Hepatic stellate cell (primary cell): Measurements from ENCODE around the gene RNF103.
"Not testable (repeated sequence)": the region's sequence is repeated elsewhere in the genome, so short reads cannot be mapped to it uniquely, and the experiment has no call there.

Experiments used
- DNase-seq: peaks from one replicate; pipeline ENCODE4 v3.0.0; 2011; ENCODE audit warnings: low spot score

Gene RNF103

DNA sequence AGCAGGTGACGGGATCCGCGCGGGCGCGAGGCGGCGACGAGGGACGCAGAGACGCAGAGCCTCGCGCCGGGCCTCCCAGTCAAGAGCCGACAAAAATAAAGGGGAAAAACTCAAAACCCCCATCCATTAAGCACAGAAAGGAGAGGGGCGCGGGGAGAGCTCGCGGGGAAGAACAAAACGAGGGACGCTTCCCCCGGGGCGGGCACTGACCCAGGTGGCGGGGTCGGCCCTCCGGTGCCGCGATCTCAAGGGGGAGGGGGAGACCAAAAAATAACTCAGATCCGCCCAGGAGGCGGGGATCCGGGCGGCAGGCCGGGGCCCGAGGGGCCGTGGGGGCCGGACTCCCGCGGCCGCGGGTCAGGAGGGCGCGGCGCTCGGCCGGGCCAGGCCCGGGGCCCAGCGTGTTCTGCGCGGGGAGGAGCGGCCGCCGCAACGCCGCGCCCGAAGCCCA is 597 bp downstream of the RNF103 start:
- peak; percentile 29 for DNase-seq

GRCh38 chr2:86622519-86623042 is 1.1 kb downstream of the RNF103 start:
- DNase-seq: peak; percentile 23

DNA sequence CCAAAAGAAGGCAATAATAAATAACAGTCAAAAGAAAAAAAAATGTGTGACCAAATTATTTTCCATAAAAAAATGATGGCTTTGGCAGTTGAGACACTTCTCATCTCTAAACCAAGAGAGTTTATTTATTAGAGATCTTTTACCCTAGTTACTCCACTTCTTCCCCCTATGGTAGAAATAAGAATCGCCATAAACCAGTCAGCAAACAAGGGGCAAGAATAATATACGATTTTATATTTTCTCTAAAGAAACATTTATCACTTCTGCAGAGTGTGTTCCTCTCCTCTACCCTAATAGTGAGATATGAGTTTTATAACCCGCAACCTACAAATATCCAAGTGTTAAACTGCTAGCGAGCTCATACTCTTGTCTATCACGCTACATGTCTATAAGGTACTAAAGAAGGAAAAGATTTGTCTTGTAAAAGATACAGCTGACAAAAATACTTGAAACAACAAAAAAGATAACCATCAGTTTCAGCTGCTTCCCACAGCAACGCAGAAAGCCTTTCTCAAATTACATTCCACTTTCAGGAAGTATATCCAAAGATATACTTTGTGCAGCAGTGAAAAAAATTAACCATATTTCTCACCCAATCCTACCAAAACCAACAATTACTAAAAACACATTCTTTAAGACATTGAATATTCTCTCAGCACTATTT is 2.3 kb downstream of the RNF103 start:
- no peak for DNase-seq

- no peak for DNase-seq
Observed at GRCh38 chr2:86617738-86618137, 5.9 kb downstream of the RNF103 start.

- no peak for DNase-seq
Observed at GRCh38 chr2:86617153-86617552, 6.5 kb downstream of the RNF103 start.

DNA sequence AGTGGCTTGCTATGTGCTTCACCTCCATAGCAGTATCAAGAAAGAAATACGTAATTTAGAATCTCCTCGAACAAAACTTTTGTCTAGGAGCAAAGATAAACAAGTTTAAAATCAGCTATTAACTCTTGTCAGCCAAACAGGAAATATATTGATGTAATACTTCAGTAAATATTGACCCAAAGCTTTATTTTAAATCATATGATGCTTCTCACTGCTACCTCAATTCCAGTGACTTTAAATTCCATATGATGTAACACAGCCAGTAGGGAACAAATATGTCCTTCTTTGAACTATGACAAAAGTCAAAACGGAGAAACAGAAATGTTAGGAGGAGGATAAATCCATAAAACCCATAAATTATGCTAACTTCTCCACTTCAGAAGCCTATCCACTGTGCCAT is 7.2 kb downstream of the RNF103 start:
- no peak for DNase-seq

GRCh38 chr2:86615596-86615995 is 8.1 kb downstream of the RNF103 start:
- DNase-seq: no peak

DNA sequence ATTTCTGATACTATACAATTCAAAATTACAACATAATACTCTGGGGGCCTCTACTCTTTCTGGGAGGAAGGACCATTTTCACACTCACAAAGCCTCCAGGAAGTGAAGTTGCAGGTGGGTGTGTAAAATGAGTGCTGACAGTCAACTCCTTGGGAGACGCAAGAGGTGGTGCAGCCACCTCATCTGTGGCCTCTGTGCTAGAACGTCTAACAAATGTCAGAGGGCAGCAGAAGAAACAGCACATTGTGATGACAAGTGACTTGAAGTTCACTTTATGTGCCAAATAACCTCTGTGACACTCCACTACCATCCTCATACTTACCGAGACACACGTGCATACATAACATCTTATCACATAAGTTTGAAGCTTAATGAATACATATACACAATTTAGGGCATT is 10.2 kb downstream of the RNF103 start:
- no peak for DNase-seq

- DNase-seq: no peak
Observed at GRCh38 chr2:86610871-86611270, 12.8 kb downstream of the RNF103 start.

DNA sequence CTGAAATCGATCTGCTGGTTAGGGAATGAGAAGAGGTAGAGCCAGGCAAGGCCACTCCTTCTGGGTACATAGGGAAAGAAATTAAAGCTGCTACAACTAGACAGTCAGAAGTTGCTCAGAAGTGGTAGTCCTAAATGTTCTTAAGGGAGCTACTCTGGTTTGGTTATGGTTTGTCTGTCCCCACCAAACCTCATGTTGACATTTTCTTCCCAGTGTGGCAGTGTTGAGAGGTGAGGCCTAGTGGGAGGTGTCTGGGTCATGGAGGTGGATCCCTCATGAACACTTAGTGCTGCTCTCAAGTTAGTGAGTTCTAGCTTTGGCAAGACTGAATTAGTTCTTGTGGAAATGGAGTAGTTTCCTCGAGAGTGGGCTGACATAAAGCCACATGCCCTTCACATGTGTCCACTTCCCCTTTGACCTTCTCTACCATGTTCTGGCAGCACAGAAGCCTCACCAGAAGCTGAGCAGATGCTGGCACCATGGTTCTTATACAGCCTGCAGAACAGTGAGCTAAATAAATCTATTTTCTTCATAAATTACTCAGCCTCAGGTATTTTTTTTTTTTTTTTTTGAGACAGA is 14.7 kb downstream of the RNF103 start:
- DNase-seq: no peak

DNA sequence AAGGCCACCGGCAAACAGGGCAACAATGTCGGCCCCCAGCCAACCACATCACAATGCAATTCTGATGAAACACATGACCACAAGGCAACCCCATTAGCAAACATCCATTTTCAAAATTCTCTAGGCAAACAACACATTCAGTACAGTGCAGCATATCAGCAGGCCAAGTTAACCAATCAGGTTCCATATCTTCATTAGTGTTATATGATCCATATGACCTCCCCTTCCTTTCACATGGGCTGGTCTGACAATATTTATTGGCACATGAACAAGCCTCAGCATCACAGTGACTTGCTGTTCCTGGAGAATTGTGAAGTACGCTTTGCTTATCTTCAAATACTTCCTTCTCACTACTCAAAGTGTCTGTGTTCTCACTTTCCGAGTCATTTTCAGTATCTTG is 19.8 kb downstream of the RNF103 start:
- no peak for DNase-seq

DNA sequence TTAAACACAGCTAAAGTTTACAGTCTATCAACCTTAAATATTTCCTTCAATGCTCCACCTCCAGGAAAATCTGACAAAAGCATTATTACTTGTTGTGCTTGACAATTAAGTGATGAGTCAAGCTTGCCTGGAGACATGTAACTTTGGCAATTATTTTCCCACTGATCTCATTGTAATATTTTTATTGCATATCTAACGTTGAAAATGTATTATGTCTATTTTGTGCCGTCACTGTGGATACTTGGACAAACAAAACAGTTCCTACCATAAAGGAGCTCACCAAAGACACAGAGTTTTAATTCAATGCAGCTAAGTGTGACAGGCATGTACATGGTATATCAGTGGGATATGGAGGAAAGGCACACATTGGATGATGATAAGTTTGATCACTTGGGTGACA is 24.7 kb downstream of the RNF103 start:
- DNase-seq: no peak

DNA sequence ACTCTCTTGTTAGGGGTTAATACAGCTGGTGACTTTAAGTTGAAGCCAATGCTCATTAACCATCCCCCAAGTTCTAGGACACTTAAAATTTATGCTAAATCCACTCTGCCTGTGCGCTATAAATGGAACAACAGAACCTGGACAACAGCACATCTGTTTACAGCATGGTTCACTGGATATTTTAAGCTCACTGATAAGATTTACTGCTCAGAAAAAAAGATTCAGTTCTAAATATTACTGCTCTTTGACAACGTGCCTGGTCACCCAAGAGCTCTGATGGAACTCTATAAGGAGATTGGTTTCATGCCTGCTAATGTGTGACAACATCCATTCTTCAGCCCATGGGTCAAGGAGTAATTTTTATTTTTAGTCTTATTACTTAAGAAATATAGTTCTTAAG is 27.5 kb downstream of the RNF103 start:
- no peak for DNase-seq

DNA sequence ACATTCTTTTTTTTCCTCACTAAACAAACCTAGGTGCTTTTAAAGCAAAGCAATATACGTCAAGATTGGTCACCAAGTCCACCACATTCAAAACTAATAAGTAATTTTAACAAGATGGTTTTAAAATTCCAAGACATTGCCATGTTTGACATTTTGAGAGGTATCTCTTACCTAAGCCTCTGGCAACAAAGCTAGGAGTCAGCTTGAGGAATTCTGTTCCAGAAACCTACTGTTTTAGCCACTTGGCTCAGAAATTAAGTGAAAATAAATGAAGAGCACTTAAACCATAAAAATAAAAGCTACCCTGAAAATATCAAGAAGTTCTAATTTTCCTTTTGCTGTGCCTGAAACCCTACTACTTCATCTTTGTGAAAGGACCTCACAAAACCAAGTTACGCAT is 30.4 kb downstream of the RNF103 start:
- no peak for DNase-seq

DNA sequence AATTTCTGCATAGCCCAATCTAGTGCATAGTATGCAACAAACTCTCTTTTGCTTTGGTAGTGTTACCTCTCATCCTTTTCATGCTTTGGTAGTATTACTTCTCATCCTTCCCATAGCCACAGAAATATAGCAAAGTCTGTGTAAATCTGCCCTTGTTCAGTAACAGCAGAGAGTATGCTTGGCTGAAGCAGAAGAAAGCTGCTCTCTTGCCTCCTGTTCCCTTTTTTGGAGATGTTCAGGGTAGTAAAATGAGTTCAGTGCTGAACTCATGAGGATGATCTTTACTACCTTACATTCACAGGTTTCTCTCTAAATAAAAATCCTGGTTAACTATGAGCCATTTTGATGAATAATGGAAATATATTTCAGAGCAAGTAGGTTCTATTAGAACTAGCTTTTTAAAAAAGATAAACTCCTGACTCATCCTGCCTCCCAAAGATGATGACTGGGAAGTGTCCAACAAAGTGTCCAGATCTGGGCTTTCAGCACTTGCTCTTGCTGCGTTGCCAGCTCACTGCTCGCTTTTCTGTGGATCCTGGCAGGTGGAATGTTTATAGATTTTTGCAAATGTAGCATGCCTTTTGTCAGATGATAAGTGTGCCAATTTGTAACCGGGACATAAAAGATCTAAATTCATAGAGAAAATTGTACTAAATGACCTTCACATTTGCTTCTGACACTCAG is 31.0 kb downstream of the RNF103 start:
- no peak for DNase-seq

- DNase-seq: not testable (repeated sequence)
Observed at GRCh38 chr2:86589701-86590100, 34.0 kb downstream of the RNF103 start.

DNA sequence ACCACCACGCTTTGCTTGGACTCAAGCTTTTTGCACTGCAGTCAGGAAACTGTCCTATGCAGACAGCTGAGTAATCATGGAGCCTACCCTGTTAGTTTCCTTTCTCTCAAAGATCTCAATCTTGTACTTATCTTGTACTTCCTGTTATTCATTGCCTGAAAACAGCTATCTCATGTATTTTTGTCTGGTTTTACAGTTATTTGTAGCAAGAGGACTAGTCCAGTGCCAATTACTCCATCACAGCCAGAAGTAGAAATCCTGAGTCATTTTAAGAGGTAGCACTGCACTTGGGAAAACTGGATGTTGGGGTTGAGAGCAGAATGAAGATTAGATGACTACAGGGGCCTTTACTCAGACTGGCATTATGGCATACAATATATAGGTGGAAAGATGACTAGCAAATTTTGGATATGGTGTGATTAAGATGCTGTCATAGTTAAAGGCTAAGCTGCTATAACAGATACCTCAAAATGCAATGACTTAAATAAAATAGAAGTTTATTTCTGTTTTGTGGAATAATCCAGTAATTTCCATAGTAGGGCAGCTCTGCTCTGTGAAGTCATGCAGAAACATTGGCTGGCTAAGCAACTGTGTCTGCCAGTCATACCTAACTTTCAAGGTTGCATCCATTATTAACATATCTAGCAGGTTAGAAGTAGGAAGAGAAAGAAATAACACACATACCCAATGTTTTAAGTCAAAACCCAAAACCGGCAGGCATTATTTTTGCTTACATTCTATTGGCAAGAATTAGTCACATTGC is 39.3 kb downstream of the RNF103 start:
- no peak for DNase-seq

DNA sequence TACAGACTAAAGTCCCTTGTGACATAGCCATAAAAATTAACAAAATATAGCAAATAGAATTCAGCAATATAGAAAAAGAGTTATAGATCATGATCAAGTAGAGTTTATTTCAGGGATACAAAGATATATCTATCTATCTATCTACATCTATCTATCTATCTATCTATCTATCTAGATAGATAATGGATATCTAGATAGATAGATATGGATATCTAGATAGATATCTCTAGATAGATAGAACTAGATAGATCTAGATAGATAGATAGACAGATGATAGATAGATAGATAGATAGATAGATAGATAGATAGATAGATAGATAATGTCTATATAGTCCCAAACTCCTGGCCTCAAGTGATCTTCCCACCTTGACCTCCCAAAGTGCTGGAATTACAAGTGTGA is 43.1 kb downstream of the RNF103 start:
- DNase-seq: no peak

DNA sequence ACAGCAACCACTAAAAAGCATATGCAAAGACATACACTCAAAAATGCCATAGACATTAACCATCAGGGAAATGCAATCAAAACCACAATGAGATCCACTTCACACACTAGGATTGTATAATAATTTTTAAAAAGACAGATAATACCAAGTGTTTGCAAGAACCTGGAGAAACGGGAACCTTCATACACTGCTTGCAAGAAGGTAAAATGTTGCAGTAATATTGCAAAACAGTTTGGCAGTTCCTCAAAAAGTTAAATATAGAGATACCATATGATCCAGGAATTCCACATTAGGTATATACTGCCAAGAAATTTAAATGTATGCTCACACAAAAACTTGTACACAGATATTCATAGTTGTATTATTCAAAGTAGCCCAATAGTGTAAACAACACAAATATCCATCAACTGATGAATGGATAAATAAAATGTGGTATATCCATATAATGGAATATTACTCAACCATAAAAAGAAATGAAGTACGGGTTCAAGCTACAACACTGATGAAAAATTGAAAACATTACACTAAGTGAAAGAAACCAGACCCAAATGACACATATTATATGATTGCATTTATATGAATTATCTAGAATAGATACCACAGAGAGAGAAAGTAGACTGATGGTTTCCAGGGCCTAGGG is 45.7 kb downstream of the RNF103 start:
- DNase-seq: no peak

DNA sequence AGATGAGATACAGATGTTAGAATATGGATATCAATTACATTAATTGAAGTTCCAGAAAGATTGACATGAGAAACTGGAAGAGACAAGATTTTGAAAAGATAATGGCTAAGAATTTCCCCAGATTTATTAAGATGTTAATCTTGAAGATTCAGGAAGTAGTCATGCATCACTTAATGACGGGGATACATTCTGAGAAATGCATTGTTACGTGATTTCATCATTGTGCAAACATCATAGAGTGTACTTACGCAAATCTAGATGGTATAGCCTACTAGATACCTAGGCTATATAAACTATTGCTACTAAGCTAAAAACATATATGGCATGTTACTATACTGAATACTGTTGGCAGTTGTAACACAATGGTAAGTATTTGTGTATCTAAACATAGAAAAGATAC is 53.6 kb downstream of the RNF103 start:
- no peak for DNase-seq

DNA sequence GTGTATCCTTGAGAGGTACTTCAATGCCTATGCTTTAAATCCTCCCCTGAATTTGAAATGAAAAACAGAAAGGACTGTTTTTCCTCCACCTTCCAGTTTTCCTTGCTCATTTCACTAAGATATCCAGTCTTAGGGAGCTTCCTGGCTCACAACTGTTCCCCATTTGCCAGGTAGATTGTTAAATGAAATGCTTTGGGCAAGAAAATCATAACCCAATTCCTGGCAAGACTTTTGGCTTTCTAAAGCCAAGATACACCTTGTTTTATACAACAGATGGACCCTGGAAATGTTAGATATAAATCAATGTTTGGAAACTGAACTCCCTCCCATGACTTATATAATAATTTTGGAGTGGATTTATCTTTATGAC is 56.9 kb downstream of the RNF103 start:
- no peak for DNase-seq

- DNase-seq: no peak
Observed at GRCh38 chr2:86566158-86566820, 57.4 kb downstream of the RNF103 start.
